Amygdala (tissue), 56 donors: Measurements from ENCODE around the gene LANCL2.

Source experiments
- DNase-seq, 56 donors: peaks; one replicate each; lab custom pipeline; 2025; lab: John Stamatoyannopoulos, UW

LANCL2 gene

DNA sequence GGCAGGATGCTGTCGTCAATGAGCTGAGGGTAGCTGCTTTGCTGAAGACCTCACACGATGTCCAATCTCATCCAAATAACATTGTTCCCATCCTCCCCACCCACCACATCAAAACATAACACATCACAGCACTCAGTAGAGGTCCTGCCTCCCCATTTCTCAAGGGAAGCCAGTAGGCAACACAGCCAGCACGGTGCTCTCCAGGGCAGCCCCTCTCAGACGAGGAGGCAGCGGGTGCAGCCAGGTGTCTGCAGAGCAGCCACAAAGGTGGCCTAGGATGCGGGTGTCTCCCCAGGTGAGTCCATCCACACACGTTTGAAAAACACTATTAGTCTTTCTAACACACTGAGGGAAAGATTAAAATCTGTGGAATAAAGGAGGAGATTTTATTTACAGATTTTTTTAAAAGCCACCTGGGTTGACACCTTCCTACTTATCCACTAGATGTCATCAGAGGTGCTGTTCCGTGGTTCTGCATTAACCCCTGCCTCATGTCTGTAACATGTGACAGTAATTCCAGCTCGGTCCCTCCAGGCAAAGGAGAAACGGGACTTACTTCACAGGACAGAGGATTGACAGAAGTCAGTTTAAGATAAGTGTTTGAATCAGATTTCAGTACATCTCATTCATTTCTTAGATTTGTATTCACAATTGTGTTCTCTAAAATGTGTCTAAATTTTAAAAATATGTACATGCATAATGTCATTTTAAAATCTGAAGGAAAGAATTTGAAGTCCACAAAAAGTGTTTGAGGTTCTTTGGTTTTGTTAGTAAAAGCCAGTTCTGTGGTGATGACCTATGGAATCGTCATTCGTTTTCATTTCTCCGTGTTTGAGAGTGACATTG lies 68.0 kb downstream of the LANCL2 start:
- no peak for DNase-seq

DNA sequence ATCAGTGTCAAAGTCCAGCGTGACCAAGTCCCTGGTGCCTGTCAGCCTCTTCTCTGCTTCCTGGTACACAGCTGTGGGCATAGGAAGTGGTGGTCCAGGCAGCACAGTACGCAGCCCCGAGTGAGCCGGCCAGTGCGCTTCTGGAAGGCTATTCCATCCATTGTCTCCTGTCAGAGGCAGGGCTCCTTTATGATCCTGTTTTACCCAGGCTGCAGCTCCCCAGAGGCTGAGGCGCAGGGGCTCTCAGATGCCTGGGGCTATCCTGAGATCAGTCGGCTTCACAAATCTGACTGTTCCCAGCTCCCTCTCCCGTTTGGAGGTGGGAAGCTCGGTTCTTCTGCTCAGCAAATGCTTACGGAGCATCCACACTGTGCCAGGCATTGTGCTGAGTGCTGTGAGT lies 70.3 kb downstream of the LANCL2 start:
- no peak for DNase-seq

DNA sequence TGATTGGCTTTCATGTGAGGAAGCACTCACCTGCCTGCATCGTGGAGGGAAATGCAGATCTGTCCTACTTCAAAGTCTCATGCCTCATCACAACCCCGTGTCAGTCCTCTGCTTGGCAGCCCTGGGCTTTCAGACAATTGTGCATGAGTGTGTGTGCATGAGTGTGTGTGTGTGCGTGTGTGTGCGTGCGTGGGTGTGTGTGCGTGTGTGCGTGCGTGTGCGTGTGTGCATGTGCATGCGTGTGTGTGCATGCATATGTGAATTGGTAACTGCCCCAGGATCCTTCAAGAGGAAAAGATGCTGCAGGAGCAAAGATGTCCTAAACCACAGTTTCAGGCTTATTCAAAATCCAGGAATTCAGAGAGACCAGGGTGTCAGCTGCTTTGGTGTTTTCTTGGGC lies 71.3 kb downstream of the LANCL2 start:
- DNase-seq, result no peak

DNA sequence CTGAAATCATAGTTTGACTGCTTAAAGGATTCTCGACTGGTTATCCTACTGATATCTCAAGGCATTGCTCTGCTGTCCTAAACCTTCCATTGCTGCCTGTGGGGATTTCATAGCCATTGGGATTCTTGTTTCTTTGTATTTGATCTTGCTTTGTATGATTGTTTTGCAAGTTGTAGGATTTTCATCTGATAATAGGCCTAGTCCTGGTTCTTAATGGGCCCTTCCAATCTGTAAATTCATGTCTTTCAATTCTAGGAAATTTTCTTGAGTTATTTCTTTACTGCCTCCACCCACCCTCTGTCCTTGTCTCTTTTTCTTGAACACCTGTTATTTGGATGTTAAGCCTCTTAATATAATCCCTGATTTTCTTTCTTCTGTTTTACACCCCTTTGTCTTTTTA lies 72.2 kb downstream of the LANCL2 start:
- no peak for DNase-seq

DNA sequence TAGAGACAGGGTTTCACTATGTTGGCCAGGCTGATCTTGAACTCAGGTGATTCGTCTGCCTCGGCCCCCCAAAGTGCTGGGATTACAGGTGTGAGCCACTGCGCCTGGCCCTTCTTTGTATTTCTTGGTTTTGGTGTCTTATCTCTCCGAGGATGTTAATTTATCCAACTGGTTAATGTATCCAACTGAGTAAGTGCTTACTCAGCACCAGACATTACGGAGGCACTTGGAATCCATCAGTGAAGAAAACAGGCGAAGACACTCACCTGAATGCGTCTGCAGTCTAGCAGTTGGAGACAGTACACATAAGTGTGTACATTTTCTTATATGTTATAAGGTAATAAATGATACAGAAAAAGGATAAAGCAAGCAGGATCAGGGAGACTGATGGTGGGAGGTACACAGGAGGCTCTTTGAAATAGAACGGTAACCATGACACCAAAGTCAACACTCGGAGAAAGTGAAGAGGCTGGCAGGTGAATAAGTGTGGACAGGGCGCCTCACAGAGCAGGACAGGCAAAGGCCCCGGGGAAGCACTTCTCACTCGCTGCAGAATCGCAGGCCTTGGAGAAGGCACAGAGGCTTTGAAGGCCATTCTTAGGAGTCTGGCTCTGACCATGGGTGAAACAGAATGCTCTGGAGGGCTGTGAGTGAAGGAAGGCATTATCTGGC lies 73.1 kb downstream of the LANCL2 start:
- no peak for DNase-seq

DNA sequence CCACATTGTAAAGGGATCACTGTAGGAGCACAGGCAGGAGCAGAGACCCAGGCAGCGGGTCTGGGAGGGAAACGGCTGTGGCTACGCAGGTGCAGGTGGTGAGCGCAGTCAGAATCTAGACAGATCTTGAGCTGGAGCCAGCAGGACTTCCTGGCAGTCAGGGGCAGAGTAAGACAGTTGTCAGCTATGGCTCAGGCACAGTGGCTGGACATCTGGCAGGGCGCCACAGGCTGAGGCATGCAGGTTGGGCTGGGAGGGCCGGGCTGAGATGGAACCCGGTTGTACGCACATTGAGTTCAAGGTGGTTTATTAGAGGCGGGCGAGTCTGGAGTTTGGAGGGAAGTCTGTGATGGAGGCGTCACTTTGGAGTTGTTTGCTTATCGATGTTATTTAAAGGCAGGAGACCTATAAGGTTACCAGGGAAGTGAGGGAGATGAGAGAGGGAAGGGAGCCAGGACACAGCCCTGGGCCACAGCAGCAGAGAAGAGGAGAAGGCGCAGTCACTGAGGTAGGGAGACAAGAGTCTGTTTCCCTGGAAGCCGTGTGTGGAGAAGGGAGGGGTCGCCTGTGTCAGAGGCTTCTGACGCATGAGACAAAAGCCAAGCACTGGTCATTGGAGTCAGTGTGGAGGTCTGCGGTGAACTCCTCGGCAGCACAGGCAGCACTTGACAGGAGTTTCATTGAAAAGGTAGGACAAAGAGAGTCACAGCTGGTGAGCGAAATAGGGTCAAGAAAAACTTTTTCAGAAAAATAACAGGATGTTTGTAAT lies 73.8 kb downstream of the LANCL2 start:
- DNase-seq, result no peak

DNA sequence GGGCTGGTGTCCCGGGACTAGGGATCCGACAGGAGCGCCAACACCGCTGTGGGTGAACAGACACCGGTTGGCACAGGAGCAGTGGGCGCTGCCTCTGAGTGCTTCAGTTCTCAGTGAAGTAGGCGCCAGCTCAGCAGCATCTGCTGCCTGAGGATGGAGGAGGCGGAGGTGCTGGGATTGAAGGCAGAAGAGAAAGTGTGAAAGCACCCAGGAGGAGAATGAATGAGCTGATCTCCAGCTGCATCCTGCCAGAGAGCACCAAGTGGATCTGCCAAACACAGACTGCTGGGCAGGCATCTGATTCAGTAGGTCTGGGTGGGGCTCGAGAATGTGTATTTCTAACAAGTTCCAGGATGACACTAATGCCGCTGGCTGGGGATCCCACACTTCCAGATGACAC lies 74.5 kb downstream of the LANCL2 start:
- DNase-seq, result peak in 29 of 56 donors; percentile 19 to 82 (median 44)

DNA sequence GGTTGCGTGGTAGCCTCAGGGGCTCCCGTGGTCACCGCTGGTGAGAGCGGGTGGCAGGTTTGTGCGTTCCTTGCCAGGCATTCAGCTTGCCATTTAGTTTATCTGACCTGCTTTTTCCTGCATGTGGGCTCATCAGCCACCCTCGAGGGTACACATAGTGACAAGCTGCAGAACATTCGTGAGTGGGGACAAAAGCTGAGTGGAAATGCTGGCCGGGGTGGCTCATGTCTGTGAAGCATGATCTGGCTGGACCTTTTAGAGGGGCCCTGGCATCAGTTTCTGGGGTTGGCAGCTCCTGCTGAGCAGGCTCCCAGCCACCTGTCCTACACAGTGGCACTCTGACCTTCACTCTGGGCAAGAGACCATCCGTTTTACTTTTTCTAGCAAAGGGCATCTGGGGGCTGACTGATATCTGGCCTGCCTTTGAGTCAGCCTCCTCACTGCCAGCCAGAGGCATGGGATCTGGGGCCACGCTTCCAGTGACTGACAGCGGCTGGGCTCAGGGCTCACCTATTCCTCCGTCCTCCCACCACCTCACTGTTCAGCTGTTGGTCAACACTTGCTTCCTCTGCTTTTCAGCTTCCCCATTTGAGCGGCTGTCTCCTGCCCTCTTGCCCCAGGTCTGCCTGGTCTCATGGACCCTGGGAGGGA lies 75.0 kb downstream of the LANCL2 start:
- no peak for DNase-seq

DNA sequence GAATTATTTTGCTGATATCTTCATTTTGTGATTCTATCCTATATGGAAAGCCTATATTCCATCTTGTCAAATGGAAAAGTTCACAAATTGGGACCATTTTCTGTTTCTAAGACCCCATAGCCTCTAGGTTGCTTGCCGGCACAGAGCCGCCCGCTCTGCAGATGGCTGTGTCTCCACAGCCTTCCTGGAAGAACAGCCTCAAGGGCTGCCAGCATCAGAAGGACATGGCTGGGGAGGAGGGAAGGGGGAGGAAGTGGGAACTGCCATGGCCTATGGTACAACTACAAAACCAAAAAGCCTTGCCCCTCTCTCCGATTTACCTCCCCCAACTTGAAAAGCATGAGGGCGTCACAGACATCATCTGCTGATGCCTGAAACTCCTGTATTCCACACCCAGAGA lies 75.9 kb downstream of the LANCL2 start:
- DNase-seq, result no peak

DNA sequence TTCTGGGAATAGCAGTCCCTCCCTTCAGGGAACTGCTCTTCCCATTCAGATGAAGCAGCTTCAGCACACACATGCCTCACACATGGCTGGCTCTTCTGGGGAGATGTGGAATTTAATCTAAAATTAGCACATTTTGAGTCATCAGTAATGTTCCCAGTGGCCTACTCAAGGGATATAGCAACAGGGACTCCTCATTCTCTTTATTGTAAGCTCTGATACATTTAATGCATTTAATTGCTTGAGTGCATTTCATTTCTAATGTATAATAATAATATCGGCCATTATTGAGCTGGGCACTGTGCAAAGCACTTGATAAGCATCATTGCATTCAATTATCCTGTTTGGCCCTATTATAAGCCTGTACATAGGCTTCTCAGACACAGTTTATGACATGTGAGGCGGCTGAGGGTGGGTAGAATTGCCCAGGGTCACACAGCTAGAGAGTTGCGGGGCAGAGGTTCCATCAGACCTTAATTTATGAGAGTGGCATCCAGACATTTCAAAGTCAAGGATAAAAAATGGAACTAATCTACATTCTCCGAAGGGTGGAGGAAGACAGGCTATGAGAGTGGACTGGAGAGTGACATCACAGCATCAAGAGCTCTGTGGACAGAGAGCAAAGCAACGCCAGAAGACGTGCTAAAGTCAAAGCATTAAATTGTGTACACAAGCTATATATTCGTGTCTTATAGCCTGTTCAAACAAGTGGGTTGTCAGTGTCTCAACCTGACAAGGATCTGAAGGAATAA lies 76.8 kb downstream of the LANCL2 start:
- peak in 2 of 56 donors; percentile 38 to 43 for DNase-seq

DNA sequence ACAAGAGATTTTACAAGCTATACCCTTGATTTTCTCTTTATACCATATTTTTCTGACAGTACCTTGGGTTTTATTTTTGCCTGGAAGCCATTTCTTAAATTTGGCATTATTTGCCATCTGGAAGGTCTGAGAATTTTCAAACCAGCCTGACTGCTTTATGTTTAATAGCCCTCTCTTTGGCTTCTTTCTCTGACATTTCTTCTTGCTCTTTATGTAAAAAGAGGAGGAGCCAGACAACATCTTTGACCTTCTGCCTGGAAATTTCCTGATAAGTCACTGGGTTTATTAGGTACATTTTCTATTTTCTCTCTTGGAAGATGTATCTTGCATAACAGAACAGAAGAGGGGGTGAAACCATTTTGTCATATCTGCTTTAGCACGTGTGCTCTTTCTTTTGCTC lies 79.6 kb downstream of the LANCL2 start:
- no peak for DNase-seq

DNA sequence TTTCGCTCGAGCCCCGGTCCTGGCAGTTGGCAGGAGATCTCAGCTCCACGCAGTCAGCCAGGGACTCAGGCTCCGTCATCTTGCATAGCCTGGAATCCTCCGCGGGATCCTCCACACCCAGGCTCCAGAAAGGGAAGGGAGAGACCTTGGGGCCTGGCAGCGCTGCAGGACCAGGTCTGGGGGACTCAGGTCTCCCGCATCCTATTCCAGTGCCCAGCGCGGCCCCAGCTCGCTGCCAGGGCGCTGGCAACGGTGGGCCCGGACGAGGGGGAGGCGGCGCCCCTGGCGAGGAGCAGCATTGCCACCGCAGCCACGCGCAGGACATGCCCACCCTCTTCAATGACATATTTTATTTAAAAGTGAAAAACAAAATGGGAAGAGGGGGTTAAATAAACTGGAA lies 83.4 kb downstream of the LANCL2 start:
- DNase-seq, result no peak

DNA sequence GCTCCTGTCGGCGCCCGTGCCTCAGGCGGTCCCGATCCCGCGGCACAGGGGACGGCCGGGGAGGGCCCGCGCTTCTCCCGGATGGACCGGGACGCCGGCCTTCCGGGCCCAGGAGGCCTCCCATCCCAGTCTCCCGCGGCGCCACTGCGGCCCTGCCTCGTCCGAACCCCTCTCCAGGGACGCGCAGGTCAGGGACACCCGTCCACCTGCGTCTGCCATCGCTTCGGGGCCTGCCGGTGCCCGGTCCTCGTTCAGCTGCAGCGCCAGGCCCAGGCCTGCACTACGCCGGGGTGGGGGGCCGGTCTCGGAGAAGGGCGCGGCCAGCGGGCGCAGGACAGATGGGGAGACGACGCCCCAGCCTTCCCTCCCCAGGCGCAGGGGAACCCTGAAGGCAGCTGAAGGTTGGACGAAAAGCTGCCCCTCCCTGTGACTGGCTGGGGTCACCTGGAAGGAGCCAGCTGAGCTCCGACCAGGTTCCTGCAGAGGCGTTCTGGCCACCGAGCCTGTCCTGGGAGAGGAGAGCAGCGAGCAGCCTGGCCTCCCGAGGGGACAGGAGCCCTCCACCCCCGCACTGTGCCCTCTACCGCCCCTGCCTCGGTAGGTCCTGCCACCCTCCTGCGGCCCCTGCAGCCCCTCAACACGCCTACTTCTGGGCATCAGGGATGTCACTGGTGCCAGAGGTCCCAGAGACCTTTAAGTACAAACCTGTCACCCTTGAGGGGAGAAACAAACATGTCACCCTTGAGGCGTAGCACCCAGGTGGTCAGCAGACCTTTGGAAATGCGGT lies 84.3 kb downstream of the LANCL2 start:
- DNase-seq, result no peak

DNA sequence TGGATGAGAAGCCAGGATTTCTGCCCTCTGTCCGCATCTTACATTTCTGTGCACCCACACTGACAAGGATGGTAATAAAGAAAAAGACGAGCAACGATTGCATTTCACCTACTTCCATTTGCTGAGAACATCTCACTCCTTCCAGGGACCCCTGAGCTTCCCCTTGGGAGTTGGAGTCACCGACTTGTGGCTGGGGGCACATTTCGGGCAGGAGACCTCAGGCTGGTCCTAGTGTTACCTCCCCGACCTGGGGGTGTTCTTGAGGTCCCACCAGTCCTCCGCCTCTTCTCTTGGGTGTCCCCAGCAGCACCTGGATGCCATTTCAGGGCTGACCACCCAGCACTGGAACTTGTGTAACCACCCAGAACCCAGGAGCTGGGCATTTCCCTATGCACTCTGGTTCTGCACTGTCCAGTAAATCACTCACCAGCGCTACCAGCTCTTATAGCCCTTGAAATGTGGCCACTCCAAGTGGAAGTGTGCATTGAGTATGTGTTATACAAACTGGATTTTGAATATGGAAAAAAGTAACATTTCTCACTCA lies 84.9 kb downstream of the LANCL2 start:
- no peak for DNase-seq

DNA sequence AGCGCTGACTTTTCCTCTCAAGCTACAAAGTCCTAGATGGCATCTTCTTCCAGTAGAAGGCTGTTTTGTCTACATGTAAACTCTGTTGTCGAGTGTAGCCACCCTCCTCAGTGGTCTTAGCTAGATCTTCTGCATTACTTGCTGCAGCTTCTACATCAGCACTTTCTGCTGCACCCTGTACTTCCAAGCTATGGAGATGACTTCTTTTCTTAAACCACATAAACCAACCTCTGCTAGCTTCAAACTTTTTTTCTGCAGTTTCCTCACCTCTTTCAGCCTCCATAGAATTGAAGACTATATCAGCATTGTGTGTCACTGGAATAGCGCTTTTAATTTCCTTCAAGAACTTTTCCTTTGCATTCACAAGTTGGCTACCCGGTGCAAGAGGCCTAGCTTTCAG lies 87.8 kb downstream of the LANCL2 start:
- DNase-seq, result no peak

DNA sequence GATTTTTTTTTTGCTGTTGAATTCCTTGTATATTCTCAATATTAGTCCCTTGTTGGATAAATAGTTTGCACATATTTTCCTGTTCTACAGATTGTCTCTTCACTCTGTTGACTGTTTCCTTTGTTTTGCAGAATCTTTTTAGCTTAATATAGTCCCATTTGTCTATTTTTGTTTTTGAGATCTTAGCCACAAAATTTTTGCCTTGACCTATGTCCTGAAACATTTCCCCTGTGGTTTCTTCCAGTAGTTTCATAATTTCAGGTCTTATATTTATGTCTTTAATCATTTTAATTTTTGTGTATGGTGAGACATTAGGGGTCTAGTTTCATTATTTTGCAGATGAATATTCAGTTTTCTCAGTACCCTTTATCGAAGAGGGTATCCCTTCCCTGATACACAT lies 92.7 kb downstream of the LANCL2 start:
- no peak for DNase-seq

DNA sequence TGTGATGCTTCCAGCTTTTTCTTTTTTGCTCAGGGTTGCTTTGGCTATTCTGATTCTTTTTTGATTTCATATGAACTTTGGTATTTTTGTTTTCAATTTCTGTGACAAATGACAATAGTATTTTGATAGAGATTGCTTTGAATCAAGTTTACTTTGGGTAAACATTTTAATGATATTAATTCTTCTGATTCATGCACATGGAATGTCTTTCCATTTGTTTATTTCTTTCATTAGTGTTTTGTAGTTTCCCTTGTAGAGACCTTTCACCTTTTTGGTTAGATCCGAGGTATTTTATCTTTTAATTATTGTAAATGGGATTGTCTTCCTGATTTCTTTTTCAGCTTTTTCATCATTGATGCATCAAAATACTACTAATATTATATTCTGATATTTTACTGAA lies 93.2 kb downstream of the LANCL2 start:
- no peak for DNase-seq

DNA sequence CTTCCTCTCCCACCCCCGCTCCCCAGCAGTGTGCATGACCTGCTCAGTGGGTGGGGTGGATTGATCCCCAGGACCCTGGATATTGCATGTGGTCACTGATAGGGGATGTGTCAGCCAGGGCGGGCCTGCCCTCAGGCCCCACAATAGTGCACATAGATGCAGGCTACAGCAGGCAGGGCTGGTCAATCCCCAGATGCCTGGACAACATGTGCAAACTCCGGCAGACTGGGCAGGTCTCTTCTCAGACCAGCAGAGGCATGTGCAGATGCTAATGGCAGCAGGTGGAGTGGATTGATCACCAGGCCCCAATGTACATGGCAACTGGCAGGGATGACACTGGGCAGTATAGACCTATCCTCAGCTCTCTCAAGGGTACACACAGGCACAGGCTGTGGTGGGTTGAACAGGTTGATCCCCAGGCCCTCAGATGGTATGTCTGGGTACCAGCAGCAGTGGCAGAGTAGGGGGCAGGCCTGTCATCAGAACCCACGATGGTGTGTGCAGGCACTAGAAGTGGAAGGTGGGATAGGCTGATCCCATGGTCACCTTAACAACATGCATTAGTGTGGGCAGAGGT lies 98.6 kb downstream of the LANCL2 start:
- DNase-seq, result no peak

DNA sequence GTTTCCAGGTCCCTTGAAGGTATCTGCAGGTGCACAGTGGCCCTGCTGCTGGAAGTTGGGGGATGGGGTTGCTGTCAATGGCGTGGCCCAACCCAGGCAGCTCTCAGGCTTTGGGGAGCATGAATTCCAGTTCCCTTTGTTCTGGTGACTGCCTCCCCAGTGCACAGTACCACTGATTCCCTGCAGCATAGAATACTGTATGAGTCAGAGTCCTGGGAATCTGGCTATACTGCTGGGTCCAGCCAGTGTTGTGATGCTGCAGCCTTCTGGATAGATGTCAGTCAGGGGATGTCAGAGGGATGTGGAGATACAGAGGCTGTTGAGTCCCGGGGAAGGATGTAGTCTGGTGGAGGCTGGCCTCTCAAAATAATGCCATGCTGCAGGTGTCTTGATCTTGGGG lies 99.3 kb downstream of the LANCL2 start:
- DNase-seq, result no peak
